CD4-positive, alpha-beta T cell treated with Interleukin-15 for 4 hours (primary cell): ENCODE results near the gene ZFR2.

Source experiments
- DNase-seq: peaks from one replicate; pipeline ENCODE4 v3.0.0-alpha.2; 2020; ENCODE audit warnings: low spot score

ZFR2 gene

GRCh38 chr19:3785938-3786824 lies 82.7 kb downstream of the ZFR2 start, which contains the start of gene MATK:
Gene MATK (minus strand): TSS chr19:3786381. CDS start chr19:3785135, 1,246 bp downstream.
- no peak for DNase-seq

- no peak for DNase-seq
Observed at GRCh38 chr19:3785451-3785937, 83.3 kb downstream of the ZFR2 start.

GRCh38 chr19:3784607-3785450 lies 84.0 kb downstream of the ZFR2 start:
- DNase-seq: no peak

- DNase-seq: peak; percentile 44
Observed at GRCh38 chr19:3783660-3784584, 84.9 kb downstream of the ZFR2 start.

- no peak for DNase-seq
Observed at GRCh38 chr19:3782903-3783302, 85.9 kb downstream of the ZFR2 start.

GRCh38 chr19:3782330-3782729 lies 86.5 kb downstream of the ZFR2 start:
- no peak for DNase-seq

- DNase-seq: no peak
Observed at GRCh38 chr19:3781603-3782002, 87.2 kb downstream of the ZFR2 start.

- no peak for DNase-seq
Observed at GRCh38 chr19:3780786-3781304, 88.0 kb downstream of the ZFR2 start.

GRCh38 chr19:3778899-3779723 lies 89.7 kb downstream of the ZFR2 start:
- DNase-seq: no peak

GRCh38 chr19:3778104-3778867 lies 90.6 kb downstream of the ZFR2 start:
- no peak for DNase-seq

- DNase-seq: no peak
Observed at GRCh38 chr19:3776479-3777040, 92.3 kb downstream of the ZFR2 start.

- DNase-seq: no peak
Observed at GRCh38 chr19:3775831-3776230, 93.0 kb downstream of the ZFR2 start.

- DNase-seq: no peak
Observed at GRCh38 chr19:3775374-3775711, 93.5 kb downstream of the ZFR2 start.

- no peak for DNase-seq
Observed at GRCh38 chr19:3774621-3775373, 94.0 kb downstream of the ZFR2 start.

GRCh38 chr19:3773814-3774515 lies 94.9 kb downstream of the ZFR2 start:
- DNase-seq: no peak

GRCh38 chr19:3771906-3772455 lies 96.9 kb downstream of the ZFR2 start, which contains the start of gene RAX2:
Gene RAX2 (minus strand): TSS chr19:3772228. CDS start chr19:3771742, 486 bp downstream.
- DNase-seq: no peak

GRCh38 chr19:3771000-3771905 lies 97.6 kb downstream of the ZFR2 start:
- DNase-seq: no peak
